Neural progenitor cell (in vitro differentiated cells): ENCODE data around the gene ZP2.

Source experiments
- EZH2 ChIP-seq: fragments of 200-600 bp; sonication (generic); IDR thresholded peaks from 2 replicates; pipeline ENCODE4 v1.6.1; 2017; ENCODE audit warnings: antibody characterized with exemption, mild to moderate bottlenecking, moderate library complexity
- TF ChIP-seq, protein P1 (sequence below): fragments of 200-600 bp; sonication (generic); IDR thresholded peaks from 2 replicates; pipeline ENCODE4 v1.5.1; 2017; ENCODE audit warnings: antibody characterized with exemption, mild to moderate bottlenecking

DNA sequence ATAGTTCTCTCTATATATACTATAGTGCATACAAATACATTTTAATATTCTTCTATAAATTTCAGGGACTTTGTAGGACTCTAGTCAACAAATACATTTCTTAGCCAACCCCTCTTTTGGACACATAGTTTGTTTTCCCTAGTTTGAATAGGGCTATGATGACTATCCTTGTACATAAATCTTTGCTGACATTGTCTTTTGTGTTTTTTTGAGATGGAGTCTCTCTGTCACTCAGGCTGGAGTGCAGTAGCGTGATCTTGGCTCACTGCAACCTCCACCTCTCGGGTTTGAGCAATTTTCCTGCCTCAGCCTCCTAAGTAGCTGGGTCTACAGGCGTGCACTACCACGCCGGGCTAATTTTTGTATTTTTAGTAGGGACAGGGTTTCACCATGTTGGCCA is 25.5 kb upstream of the ZP2 start:
- TF ChIP-seq, protein P1, sequence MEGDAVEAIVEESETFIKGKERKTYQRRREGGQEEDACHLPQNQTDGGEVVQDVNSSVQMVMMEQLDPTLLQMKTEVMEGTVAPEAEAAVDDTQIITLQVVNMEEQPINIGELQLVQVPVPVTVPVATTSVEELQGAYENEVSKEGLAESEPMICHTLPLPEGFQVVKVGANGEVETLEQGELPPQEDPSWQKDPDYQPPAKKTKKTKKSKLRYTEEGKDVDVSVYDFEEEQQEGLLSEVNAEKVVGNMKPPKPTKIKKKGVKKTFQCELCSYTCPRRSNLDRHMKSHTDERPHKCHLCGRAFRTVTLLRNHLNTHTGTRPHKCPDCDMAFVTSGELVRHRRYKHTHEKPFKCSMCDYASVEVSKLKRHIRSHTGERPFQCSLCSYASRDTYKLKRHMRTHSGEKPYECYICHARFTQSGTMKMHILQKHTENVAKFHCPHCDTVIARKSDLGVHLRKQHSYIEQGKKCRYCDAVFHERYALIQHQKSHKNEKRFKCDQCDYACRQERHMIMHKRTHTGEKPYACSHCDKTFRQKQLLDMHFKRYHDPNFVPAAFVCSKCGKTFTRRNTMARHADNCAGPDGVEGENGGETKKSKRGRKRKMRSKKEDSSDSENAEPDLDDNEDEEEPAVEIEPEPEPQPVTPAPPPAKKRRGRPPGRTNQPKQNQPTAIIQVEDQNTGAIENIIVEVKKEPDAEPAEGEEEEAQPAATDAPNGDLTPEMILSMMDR, result no peak
- no peak for TF ChIP-seq EZH2
